ENCODE measurements around the gene SREBF2. TPM values are rescaled to one million over a fixed set of nuclear protein-coding genes. Genes with fewer than 3 reads are reported as not detected.

SREBF2 gene
- total and polyA plus RNA-seq, 10 of the 15 experiments (the other 5 are each of a cell fraction or from before 2014, with no cell fraction given): 2.4 to 177 (median 78.8) TPM

- TF ChIP-seq ASH2L (IDR thresholded peaks at IDR 0.05; ENCODE audit: borderline replicate concordance, low read depth) (0 out of 2 replicates have a peak, but pooled peaks have one; percentile 26), ZSCAN29 (IDR thresholded peaks at IDR 0.05) (no peak)
Measured at GRCh38 chr22:41800348-41801146, 32.4 kb upstream of the SREBF2 start, which contains the start of gene CCDC134 (continued).

DNA sequence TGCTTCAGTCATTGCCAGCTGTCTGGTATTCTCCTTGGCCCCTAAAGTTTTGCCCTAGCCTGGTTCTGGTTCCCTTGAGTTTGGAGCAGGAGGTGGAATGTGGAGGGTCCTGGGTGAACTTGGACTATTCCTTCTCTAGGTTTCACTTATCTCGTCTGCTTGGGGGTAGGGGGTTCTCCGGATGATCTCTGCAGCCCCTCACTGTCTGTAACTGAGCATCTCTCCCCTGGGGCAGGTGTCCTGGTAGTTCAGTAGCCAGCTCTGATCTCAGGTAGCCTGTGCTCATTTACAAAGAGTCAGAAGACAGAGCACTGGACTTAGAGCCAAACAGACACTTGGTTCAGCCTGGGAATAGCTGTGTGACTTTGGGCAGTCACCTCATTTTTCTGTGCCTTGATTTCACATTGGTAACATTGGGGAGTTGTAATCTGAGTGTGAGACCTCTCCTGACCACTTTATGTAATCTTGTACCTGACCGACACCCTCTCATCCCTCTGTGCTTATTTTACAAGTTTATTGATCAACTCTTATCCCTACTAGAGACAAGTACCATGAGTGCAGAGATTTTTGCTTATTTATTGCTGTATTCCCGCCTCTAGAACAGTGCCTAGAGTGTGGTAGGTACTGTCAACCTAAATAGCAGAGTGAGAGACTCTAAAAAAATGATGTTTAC is 31.6 kb upstream of the SREBF2 start:
- RAD21 ChIA-PET (ENCODE audit: unreplicated experiment): interaction anchor here (0.6 to 5.6 kb wide), 13 partner anchors 14 to 139 kb away, joined by 3 to 56 read pairs (median 7); partner anchors contain the start of gene MEI1
- intact Hi-C loops (cut with micrococcal nuclease; ENCODE audit: unreplicated experiment): loop anchor here (5.0 kb wide), 1 partner anchor 104 kb away; the partner anchor contains the start of gene MEI1
- in situ Hi-C loops (cut with MboI): no loop called here
- H3K9me3 ChIP-seq (replicated peaks; ENCODE audit: control insufficient read depth, insufficient read depth, low read length): no peaks in the 10 kb centered on the region
- H3K27me3 ChIP-seq (replicated peaks in 1 of 2; ENCODE audit: control insufficient read depth in 2 of 2, insufficient read depth in 2 of 2, low read length in 1 of 2): no peaks in the 10 kb centered on the region
- peak overlapping the region; percentile 90 for H3K4me2 ChIP-seq (ENCODE audit: control insufficient read depth, insufficient read depth)
- H3K79me2 ChIP-seq (ENCODE audit: control insufficient read depth, insufficient read depth, low read length): peaks cover 51% of the 10 kb centered on the region
- no peaks in the 10 kb centered on the region for H4K20me1 ChIP-seq (ENCODE audit: control insufficient read depth, insufficient read depth)
- CTCF ChIA-PET: interaction anchor here (1.0 to 3.9 kb wide), 16 partner anchors 9 to 145 kb away, joined by 3 to 63 read pairs (median 4); partner anchors contain the start of genes CENPM and MEI1
- H3K4me1 ChIP-seq (ENCODE audit: control insufficient read depth, insufficient read depth, low read length): peaks cover 19% of the 10 kb centered on the region
- H2AFZ ChIP-seq (ENCODE audit: control insufficient read depth, low read depth, low read length): no peak overlapping the region
- WGBS (ENCODE audit: insufficient coverage, insufficient replicate concordance, low lambda C conversion rate, missing lambda C conversion rate): 2% methylated on average over 4 of the region's 4 CpGs
- DNase-seq (ENCODE audit: low read depth, low spot score): no peak
- POLR2A ChIA-PET: interaction anchor here (0.6 to 5.3 kb wide), 26 partner anchors 9 to 353 kb away, joined by 3 to 172 read pairs (median 6); partner anchors contain the start of genes CENPM, MEI1, SHISA8 and SNU13
- TSS peak; percentile 63 for BruUV-seq (replicated peaks)
- H3K4me3 ChIP-seq: peak overlapping the region; percentile 89
- TF ChIP-seq NR2C1 (IDR thresholded peaks at IDR 0.05) (no peak), NFXL1 (IDR thresholded peaks at IDR 0.05; ENCODE audit: borderline replicate concordance) (no peak), BRCA1 (IDR thresholded peaks at IDR 0.05; ENCODE audit: low read depth, low read length) (no peak), ZZZ3 (IDR thresholded peaks at IDR 0.05; ENCODE audit: control insufficient read depth, insufficient read length, low read depth) (no peak), CREB1 (IDR thresholded peaks at IDR 0.05; ENCODE audit: low read depth) (no peak), CHD1 (IDR thresholded peaks at IDR 0.05; ENCODE audit: low read depth, low read length) (no peak), HCFC1 (IDR thresholded peaks at IDR 0.05; ENCODE audit: low read length) (no peak), TCF12 (IDR thresholded peaks at IDR 0.05; ENCODE audit: low read depth, low read length) (no peak), MEF2A (IDR thresholded peaks at IDR 0.05; ENCODE audit: insufficient read depth, low read depth, low read length) (no peak)
- peak overlapping the region; percentile 94 for H3K9ac ChIP-seq (ENCODE audit: control insufficient read depth, insufficient read depth, low read length)
- no peak for FAIRE-seq
- H3K36me3 ChIP-seq (ENCODE audit: control insufficient read depth in 2 of 2, insufficient read depth in 2 of 2, low read length in 1 of 2): no peaks in the 10 kb centered on the region
- SMC1A ChIA-PET (ENCODE audit: uncharacterized antibody, unreplicated experiment): interaction anchor here (0.6 to 4.6 kb wide), 16 partner anchors 9 to 182 kb away, joined by 3 to 57 read pairs (median 6); partner anchors contain the start of genes MEI1 and SREBF2
- H3K27ac ChIP-seq (ENCODE audit: control insufficient read depth, insufficient read depth): peak overlapping the region; percentile 82
- ATAC-seq: peak; percentile 15
